Adrenal gland (tissue), 12 donors: ENCODE results near the gene GPR137C. TPM values are rescaled to one million over a fixed set of nuclear protein-coding genes. Genes with fewer than 3 reads are reported as not detected.

Source experiments
- DNase-seq, 7 donors: peaks; one replicate each; pipeline ENCODE4 v3.0.0-alpha.2; 2019 to 2020
- H3K27ac ChIP-seq, 5 donors: fragments of 200-600 bp; sonication (generic) in 4 of 5; 1 replicate in 3 of 5; 2 replicates in 2 of 5; pipeline versions ENCODE4 v1.5.1 to v1.8.0; 2016 to 2020; ENCODE audit warnings: mild to moderate bottlenecking in 1 of 5
- H3K27me3 ChIP-seq: fragments of 200-600 bp; 2 replicates; pipeline ENCODE4 v1.8.0; 2021
- H3K36me3 ChIP-seq, 2 donors: fragments of 200-600 bp; replicated peaks in 1 of 2; 1 replicate in 1 of 2; 2 replicates in 1 of 2; pipeline versions ENCODE4 v1.5.1 to v1.8.0; 2018 to 2022
- H3K4me1 ChIP-seq, 2 donors: fragments of 200-600 bp; replicated peaks in 1 of 2; 1 replicate in 1 of 2; 2 replicates in 1 of 2; pipeline versions ENCODE4 v1.5.1 to v1.8.0; 2018 to 2021
- H3K4me3 ChIP-seq, 4 donors: fragments of 200-600 bp; sonication (generic) in 3 of 4; one replicate each; pipeline ENCODE4 v1.5.1; 2016 to 2018
- H3K9me3 ChIP-seq, 3 donors: fragments of 200-600 bp; sonication (generic) in 1 of 3; replicated peaks in 1 of 3; 1 replicate in 2 of 3; 2 replicates in 1 of 3; pipeline versions ENCODE4 v1.5.1 to v1.8.0; 2016 to 2021
- POLR2A ChIP-seq, 2 donors: fragments of 450-650 bp; IDR thresholded peaks; one replicate each; pipeline ENCODE4 v1.6.1; 2017; ENCODE audit warnings: antibody characterized with exemption in 2 of 2, mild to moderate bottlenecking in 2 of 2, moderate library complexity in 1 of 2
- WGBS, 4 donors: extraction: QIAGEN DNeasy Blood & Tissue Kit in 2 of 4; methylation state at CpG; one replicate each; pipeline versions ENCODE4 v1.1.5 to v1.1.7; 2013 to 2017; 5-methylcytosine and 5-hydroxymethylcytosine counted together
- intact Hi-C, 2 donors: fragments of 100-400 bp; cut with DNase I; formaldehyde crosslinking; loops; one replicate each; pipeline versions ENCODE4 v1.14.1 to v1.15.0; 2022 to 2023
- polyA plus RNA-seq, 3 donors: library from polyadenylated mRNA; stranded (reverse); fragments of 200-250 nt in 2 of 3; fragments of 350-450 nt in 1 of 3; fragmentation: Illumina TruSeq in 1 of 3; extraction: RNeasy Lipid Tissue Mini Kit (QIAGEN cat#74804) in 1 of 3; gene quantifications; one replicate each; pipeline ENCODE4 v1.2.3, GENCODE V29; 2013 to 2014
- total RNA-seq, 9 donors: library from RNA; depleted of rRNA in 4 of 9; stranded (reverse); fragments of >200 nt in 4 of 9; fragments of 120-200 nt in 1 of 9; fragmentation: NEBNext Ultra II Directional in 1 of 9; extraction: Animal tissue kit (Norgen Biotek cat#: 25700) in 1 of 9; gene quantifications; one replicate each; pipeline versions ENCODE4 v1.1.0 to v1.2.4, GENCODE V29; 2013 to 2023
- TF ChIP-seq, protein P1 (sequence below), 6 experiments: fragments of 450-650 bp in 4 of 6; fragments of 200-600 bp in 2 of 6; sonication (generic) in 1 of 6; IDR thresholded peaks; 1 replicate in 5 of 6; 2 replicates in 1 of 6; pipeline versions ENCODE4 v1.5.1 to v1.8.0; 2016 to 2021; ENCODE audit warnings: antibody characterized with exemption in 6 of 6, mild to moderate bottlenecking in 2 of 6, moderate library complexity in 1 of 6
- donor health status: healthy with polysubstance abuse.
- donor health status: Bipolar disorder and iron deficiency.
- donor health status: DM: yes; HTN: yes; CAD: no.
- donor health status: DM: no; HTN: no; CAD: no.
- donor health status: DM: no; HTN: no; CAD: no.
- donor health status: DM: yes; HTN: yes; CAD: no.

GPR137C gene
- total and polyA plus RNA-seq, 12 donors = 0.09 to 2.8 (median 0.66) TPM

GRCh38 chr14:52599974-52600373, 47.3 kb downstream of the GPR137C start:
- no peak overlapping the region for H3K27ac ChIP-seq
- no peaks in the 10 kb centered on the region for H3K27me3 ChIP-seq
- 89 to 95% (median 93%) methylated on average over 3 of the region's 3 CpGs for WGBS, 4 donors

DNA sequence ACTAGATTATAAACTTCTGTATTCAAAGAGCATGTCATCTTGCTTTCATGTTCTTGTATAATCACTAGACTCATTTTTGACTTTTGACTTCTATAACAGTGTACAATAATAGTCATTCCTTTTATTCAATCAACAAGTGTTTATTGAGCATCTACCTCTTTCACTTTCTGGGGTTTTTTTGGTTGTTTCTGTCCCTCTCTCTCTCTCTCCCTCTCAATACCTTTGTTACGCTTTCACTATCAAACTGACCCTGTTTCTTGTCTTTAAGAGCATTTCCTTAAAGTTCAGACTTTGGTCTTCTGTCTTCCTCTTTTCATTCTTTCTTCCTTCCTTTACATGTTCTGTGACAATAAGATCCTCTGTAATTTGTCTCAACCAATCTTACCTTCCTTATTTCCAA, 49.5 kb downstream of the GPR137C start:
- no peaks in the 10 kb centered on the region for H3K4me1 ChIP-seq
- H3K9me3 ChIP-seq = no peaks in the 10 kb centered on the region
- DNase-seq = no peak
- no peak overlapping the region for H3K4me3 ChIP-seq
- H3K27ac ChIP-seq = no peak overlapping the region
- no peaks in the 10 kb centered on the region for H3K36me3 ChIP-seq
- no peaks in the 10 kb centered on the region for H3K27me3 ChIP-seq
- 69 to 86% (median 77%) methylated on average over 1 of the region's 1 CpG for WGBS, 4 donors
- TF ChIP-seq, protein P1, sequence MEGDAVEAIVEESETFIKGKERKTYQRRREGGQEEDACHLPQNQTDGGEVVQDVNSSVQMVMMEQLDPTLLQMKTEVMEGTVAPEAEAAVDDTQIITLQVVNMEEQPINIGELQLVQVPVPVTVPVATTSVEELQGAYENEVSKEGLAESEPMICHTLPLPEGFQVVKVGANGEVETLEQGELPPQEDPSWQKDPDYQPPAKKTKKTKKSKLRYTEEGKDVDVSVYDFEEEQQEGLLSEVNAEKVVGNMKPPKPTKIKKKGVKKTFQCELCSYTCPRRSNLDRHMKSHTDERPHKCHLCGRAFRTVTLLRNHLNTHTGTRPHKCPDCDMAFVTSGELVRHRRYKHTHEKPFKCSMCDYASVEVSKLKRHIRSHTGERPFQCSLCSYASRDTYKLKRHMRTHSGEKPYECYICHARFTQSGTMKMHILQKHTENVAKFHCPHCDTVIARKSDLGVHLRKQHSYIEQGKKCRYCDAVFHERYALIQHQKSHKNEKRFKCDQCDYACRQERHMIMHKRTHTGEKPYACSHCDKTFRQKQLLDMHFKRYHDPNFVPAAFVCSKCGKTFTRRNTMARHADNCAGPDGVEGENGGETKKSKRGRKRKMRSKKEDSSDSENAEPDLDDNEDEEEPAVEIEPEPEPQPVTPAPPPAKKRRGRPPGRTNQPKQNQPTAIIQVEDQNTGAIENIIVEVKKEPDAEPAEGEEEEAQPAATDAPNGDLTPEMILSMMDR (IDR thresholded peaks at IDR 0.05) = no peak
- TF ChIP-seq POLR2A (IDR thresholded peaks at IDR 0.05) = no peak
- intact Hi-C loops = no loop called here

More at GRCh38 chr14:52599974-52600373, 47.3 kb downstream of the GPR137C start:
- no peaks in the 10 kb centered on the region for H3K4me1 ChIP-seq
- H3K36me3 ChIP-seq = no peaks in the 10 kb centered on the region
- H3K9me3 ChIP-seq = no peaks in the 10 kb centered on the region
- intact Hi-C loops = no loop called here
- no peak overlapping the region for H3K4me3 ChIP-seq
- no peak for DNase-seq
- TF ChIP-seq POLR2A (IDR thresholded peaks at IDR 0.05) = no peak
- TF ChIP-seq, protein P1 (IDR thresholded peaks at IDR 0.05) = no peak

- no peaks in the 10 kb centered on the region for H3K36me3 ChIP-seq
- H3K27ac ChIP-seq = no peak overlapping the region
- no peaks in the 10 kb centered on the region for H3K27me3 ChIP-seq
- H3K4me1 ChIP-seq = no peaks in the 10 kb centered on the region
- H3K9me3 ChIP-seq = no peaks in the 10 kb centered on the region
- H3K4me3 ChIP-seq = no peak overlapping the region
- TF ChIP-seq POLR2A (IDR thresholded peaks at IDR 0.05) = no peak
- TF ChIP-seq, protein P1 (IDR thresholded peaks at IDR 0.05) = no peak
- intact Hi-C loops = no loop called here
- WGBS, 4 donors = 66 to 72% (median 68%) methylated on average over 1 of the region's 1 CpG
- DNase-seq = no peak
These were observed 54.4 kb downstream of the GPR137C start for GRCh38 chr14:52607061-52607460.

DNA sequence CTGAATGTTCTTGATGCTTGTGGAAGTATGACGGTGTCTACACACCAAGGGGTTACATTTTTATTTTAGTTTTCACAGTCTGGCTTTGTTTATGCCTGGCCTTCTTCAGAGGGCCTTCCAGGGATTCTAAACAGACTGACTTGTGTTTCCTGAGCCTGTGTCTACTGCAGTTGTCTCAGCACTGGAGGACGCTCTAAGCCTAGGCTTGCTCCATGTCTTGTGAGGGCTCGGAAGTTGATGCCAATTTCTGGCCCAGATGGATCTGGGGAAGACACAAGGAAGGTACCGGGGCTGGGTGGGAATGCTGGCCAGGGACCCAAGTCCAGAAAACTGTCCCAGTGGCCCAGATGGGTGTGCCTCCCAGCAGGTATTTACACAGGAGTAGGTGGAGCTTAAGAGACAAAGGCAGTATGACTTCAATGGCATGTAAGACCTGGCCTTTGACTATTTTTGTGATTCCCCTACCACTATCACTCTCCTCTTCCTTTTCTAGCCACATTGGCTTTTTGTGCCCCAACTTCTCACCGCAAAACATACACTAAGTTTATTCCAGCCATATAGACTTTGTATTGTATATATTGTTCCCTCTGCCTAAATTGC, 56.9 kb downstream of the GPR137C start:
- intact Hi-C loops = no loop called here
- H3K9me3 ChIP-seq = no peaks in the 10 kb centered on the region
- 93 to 96% (median 95%) methylated on average over 5 of the region's 5 CpGs for WGBS, 4 donors

More for the DNA sequence above, 56.9 kb downstream of the GPR137C start:
- Histone ChIP-seq H3K36me3 (no peaks in the 10 kb centered on the region), H3K27ac (no peak overlapping the region), H3K4me3 (no peak overlapping the region), H3K4me1 (no peaks in the 10 kb centered on the region), H3K27me3 (no peaks in the 10 kb centered on the region)
- no peak for DNase-seq
- TF ChIP-seq, protein P1 (IDR thresholded peaks at IDR 0.05) = no peak
- no peak for TF ChIP-seq POLR2A (IDR thresholded peaks at IDR 0.05)
